Kidney capillary endothelial cell (primary cell): ENCODE results near the gene YIPF5.

Experiments used
- DNase-seq: peaks from one replicate; pipeline ENCODE4 v3.0.0-alpha.2; 2018; ENCODE audit warnings: low spot score

Gene YIPF5

DNA sequence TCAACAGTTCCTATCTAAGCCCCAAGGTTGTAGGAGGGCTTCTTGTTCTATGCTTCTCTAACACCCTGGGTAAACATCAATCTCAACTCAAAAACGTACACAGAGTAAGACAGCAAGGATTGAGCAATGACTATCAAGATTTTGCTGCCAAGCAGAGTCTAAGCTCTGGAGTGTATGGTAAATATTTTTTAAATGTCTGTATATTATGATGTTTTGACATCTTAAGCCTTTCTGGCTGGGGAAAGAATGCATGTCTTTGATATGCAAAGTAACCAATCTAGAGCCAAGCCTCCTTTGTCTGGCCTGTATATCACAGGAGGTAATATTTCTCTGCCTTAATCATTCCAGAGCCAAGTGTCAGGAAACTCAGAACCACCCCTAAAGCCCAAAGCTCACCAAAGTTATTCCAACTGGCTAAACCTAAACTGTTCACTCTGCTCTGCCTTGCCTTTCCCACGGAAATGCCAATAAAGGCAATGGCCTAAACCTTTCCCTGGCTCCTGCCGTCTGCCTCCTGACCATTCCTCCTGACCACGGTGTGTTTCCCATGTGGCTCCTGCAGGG is 45.2 kb downstream of the YIPF5 start:
- no peak for DNase-seq

DNA sequence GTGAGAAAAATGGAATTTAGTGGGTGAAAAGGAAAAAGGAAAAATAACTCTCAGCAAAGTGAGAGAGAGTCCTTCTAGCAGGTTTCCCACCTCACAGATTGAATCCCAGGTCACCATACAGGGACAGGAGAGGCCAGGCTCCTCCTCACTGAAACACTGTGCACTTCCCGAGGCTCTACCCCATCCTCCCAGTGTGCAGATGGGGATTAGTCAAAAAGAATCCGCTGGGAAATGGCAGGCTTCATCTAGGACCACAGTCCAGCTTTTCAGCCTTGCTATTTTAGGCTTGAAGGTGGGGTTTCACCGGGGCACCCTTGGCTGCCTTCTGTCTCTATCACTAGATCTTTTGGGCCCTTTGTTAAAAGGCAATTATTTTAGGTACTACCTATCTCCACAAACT is 47.8 kb downstream of the YIPF5 start:
- DNase-seq, result no peak

DNA sequence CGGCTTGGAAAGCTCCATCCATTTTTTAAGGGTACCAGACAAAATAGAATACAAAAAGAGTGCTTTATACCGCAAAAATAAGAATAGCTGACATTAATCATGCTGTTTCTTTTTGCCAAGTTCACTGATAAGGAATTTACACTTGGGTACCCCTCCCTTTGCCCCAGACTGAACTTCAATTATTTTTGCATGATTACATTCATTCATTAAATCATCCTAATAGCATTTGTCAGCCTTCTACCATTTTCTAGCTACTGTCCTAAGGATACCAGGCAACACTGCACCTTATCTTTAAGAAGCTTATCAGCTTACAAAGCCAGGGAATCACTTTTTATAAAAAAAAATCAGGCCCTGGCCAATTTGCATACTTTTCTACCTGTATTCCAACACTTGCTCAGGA is 48.4 kb downstream of the YIPF5 start:
- DNase-seq, result no peak

DNA sequence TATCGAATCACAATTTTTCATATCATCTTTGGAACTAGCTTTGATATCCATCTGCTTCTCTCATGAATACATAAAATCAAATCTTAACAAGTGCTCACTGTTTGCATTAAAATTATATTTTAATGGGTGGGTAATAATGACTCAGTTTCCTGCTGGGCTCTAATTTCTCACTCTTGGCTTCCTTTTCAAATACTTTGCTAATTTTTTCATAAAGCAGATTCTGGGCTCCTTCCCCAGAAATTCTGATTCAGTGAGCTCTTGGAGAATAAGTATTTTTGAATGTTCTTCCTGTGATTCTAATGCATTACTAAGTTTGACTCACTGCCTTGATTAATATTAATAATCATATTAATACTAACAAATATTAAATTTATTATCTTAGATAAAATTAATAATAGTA is 48.9 kb downstream of the YIPF5 start:
- no peak for DNase-seq

DNA sequence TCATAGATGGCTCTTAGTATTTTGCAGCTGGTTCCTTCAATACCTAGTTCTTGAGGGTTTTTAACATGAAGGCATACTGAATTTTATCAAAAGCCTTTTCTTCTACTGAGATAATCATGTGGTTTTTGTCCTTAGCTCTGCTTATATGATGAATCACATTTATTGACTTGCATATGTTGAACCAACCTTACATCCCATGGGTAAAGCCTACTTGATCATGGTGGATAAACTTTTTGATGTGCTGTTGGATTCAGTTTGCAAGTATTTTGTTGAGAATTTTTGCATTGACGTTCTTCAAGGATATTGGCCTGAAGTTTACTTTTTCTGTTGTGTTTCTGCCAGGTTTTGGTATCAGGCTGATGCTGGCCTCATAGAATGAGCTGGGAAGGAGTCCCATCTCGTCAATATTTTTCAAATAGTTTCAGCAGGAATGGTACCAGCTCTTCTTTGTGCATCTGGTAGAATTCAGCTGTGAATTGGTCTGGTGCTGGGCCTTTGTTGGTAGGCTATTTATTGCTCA is 49.7 kb downstream of the YIPF5 start:
- no peak for DNase-seq

DNA sequence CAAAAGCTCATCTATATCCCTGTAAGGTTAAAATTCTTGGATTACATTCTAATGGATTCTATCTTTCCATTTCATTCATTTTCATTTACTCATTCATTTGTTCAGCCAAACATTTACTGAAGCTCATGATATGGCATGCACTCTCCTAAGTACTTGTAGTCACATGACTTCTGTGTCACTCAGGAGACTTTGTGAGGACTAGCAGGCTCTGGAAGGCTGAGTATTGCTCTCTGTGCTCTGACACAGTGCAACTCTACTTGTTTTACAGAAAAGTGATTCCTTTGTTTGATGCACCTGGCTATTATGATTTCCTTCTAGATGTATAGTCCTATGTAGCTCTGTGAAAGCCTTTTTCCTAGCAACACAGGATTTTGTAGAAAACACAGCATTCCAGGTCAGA is 53.0 kb downstream of the YIPF5 start:
- DNase-seq, result no peak

DNA sequence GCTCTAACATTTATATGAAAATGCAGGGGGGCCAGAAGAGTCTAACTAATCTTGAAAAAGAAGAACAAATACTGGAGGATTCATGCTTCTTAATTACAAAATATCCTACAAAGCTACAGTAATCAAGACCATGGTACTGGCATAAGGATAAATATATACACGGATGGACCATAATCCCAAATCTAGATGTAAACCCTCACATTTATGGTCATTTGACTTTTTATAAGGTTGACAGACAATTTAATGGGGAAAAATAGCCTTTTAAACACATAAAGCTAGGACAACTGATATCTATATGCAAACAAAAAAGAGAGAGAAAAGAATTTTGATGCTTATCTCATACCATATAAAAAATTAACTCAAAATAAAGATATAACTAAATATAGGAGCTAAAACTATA is 55.9 kb downstream of the YIPF5 start:
- DNase-seq, result no peak
